NCI-H1105 (cell line): ENCODE measurements around the gene BARHL1.

Experiments
- DNase-seq: peaks from one replicate; lab custom pipeline; 2025; lab: John Stamatoyannopoulos, UW

BARHL1 gene

GRCh38 chr9:132587592-132587955 is 5.2 kb downstream of the BARHL1 start:
- DNase-seq = no peak

DNA sequence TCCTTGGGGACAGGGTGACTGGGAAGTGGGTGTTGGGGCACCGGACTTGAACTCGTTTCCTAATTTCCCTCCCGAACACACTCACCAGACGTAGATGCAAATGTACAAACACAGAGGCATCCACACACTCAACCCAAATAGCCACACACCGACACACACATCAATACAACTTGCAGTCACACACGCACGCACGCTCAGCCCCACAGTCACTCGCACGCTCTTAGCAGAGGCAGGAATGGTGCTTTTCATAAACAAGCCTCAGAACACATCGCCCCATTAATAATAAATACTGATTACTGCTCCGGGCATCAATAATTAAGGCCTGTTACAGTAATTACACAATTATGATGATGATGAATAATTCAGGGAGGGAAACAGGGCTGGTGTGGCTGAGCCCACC is 5.7 kb downstream of the BARHL1 start:
- DNase-seq = no peak

DNA sequence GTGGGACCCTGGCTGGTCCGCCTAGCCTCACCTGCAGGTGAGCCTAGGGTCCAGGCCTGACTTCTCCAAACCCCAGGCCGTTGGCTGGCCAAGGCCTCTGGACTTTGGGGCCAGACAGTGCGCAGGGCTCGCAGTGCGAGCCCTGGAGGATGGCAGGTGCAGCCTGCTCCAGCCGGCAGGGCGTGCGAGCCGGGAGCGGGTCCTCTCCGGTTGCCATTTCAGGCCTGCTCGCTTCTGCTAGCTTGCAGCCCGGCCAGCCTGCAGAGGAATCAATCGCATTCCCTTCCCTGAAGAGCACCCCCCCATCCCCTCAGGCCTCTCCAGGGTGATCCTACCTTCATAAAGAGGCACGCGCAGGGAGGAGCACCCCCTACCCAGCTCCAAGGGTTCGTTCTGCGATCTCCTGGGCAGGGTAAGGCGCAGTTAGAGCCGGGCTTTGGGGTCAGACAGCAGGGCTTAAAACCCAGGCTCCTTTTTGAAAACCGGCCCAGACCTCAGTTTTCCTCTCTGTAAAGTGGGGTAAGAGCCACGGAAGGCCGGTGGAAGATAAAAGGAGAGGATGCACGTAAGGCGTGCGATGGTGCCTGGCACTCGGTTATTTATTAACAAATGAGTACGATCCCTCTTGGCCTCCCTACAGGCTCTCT is 6.2 kb downstream of the BARHL1 start:
- DNase-seq = no peak

GRCh38 chr9:132589148-132590036 is 7.0 kb downstream of the BARHL1 start:
- no peak for DNase-seq

DNA sequence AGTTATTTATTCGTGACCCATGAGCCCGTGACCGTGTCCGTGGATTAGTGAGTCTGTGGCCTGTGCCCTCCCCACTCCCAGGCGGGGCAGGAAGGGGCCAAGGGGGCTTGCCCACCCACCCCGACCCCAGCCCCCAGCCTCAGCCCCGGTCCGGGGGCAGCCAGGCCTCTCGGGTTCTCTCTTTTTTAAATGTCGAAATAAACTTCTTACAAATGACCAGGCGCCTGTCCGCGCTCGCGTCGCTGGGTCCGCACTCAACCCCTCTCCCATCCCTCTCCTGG is 7.6 kb downstream of the BARHL1 start:
- DNase-seq = no peak

GRCh38 chr9:132590318-132591182 is 8.1 kb downstream of the BARHL1 start:
- DNase-seq = no peak

DNA sequence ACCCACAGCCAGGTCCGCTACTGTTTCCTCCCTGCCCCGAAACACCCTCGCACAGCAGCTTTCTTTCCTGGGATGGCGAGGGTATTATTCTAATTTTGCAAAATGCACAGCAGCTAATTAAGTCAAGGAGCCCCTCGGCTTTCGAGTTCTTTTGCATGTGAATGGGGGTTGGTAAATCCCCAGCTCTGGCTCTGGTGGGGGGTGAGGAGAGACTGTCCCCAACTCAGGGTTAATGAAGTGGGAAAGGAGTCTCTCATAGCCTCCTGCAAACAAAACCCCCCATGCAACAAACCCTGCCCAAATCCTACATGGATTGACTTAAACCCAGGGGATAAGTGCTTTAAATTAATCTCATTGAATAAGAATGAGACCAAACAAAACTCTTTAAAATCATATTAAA is 8.8 kb downstream of the BARHL1 start:
- DNase-seq = no peak

DNA sequence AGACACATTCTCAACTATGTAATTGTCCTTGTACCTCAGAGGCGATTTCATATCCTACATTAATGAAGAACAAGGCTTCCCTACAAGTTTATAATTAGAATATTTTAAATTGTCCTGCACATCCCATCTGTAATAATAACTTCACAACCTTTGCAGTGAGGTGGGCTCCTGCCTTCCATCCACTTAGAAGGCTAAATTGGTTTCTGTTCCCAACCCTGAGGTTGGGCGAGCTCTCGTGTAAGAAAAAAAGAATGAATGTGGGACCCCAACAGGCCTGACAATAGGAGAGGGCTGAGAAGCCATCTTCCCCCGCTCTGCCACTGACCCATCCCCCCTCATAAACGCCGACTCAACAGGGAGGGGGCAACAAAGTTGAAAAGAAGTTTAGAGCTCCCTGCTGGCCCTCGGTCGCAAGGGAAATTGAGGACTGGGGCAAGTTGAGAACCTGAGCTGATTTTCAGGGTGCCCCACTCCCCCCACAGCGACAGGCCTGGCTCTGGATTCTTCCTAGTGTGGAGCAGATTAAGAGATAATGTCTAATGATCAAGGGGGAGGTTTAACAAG is 9.4 kb downstream of the BARHL1 start:
- no peak for DNase-seq

GRCh38 chr9:132592451-132592850 is 10.0 kb downstream of the BARHL1 start:
- DNase-seq = no peak

GRCh38 chr9:132594412-132594811 is 12.0 kb downstream of the BARHL1 start:
- no peak for DNase-seq

DNA sequence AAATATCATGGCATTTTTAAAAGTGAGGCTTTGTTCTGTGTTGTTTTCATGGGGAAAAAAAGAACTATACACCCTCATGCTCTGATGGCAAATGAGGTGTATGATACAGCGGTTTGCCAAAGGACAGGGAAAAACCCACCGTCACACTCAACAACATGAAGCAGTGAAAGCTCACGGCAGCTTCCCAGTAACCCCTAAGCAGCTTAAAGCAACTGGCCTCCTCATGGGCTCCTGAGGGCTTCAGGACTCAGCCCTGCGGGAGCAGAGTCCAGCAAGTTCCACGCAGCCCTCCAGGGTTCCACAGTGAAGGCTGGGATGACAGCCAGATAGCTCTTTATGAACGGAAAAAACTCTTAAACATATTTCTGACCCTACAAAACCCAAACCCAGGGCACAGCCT is 12.9 kb downstream of the BARHL1 start:
- DNase-seq = no peak

DNA sequence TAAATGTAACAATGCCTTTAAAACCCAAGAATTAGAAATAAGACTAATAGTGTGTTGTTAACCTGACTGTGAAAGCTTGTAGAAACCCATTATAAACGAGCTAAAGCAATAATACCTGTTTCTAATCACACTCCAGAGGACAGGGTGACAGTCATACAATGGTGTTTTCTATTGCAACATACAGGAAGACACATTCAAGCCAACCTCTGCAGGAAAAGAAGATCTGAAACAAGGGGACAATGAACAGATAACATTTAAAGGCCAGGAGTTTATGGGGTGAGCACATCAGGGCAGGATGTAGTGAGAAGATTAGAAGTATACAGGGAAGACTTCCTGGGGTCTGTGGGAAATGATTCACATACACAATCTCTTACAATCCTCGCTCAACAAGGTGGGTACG is 13.8 kb downstream of the BARHL1 start:
- no peak for DNase-seq

DNA sequence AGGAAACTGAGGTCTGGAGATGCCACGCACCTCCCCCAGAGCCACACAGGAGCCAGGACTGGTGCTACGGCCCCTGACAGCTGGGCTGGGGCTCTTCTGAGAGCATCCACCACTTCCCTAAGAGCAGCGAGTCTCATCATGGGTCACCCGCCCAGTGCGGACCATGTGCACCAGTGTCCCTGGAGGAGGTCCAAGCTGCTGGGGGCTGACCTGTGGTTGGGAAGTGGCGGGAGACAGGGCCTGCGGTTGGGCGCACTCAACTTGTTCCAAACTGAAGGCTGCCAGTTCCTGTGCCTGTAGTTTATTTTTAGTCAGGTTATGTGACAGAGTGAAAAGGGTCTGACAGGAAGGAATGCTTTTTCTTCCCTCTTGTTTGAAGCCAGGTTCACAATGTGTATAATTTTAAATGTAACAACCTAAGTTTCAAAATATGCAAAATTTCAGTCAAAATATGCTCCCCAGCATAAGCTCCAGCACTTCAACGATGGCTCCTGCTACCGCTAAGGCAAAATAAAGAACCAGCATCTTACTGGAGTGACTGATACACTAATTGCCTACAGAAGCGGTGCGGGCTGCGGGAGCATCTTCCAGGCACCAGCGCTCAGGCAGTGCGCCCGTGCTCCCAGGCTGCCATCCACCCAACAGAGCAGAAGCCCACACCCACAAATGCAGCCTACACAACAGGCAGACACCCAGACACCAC is 14.8 kb downstream of the BARHL1 start:
- DNase-seq = no peak

GRCh38 chr9:132600326-132600984 is 18.0 kb downstream of the BARHL1 start:
- DNase-seq = no peak

- no peak for DNase-seq
These were observed 19.8 kb downstream of the BARHL1 start for GRCh38 chr9:132602207-132602606.

- DNase-seq = no peak
These were observed 23.0 kb downstream of the BARHL1 start for GRCh38 chr9:132605387-132605786.

- DNase-seq = peak; percentile 48
These were observed 23.7 kb downstream of the BARHL1 start for GRCh38 chr9:132606066-132606465.

DNA sequence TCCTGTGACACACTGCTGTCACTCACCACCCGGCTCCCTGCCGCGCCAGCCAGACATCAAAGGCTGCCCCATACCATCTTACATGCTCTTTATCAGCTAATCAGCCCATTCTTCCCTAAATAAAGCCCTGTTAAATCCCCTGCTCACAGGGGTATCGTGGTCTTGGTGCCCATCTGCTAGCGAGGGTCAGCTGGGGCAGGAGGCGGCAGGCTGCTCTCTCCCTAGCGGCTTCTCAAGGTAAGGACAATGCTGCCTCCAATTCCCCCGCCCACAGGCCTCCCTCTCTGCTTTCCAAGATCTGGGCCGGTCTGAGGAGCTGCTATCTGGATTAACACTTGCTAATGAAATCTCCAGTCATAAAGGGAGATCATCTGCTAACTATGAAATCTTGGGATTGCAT is 26.8 kb downstream of the BARHL1 start:
- no peak for DNase-seq

GRCh38 chr9:132609829-132610228 is 27.4 kb downstream of the BARHL1 start:
- DNase-seq = no peak

- no peak for DNase-seq
These were observed 28.3 kb downstream of the BARHL1 start for GRCh38 chr9:132610661-132611060.

DNA sequence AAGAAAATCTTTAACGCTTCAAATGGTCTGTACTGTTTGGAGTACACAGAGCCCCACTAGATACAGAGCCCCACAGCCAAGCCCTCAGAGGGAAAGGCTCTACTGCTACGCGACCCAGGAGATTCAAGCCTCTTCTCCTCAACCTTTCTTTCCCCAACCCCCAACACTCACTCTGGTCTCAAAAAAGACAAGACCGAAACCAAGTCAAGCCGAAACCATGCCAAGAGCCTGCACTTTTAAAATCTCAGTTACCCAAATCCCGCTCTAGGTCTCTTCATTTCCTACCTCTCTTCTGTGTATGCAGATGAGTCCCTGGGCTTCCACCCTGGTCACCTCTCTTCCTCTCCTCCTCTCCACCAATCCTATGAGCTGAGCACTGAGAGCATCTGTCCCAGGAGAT is 31.9 kb downstream of the BARHL1 start:
- DNase-seq = no peak
